PC-3 (cell line): ENCODE data around the gene BORCS5.
"Not testable (repeated sequence)": the region's sequence is repeated elsewhere in the genome, so short reads cannot be mapped to it uniquely, and the experiment has no call there.

ENCODE experiments used
- CTCF ChIP-seq: fragments of 300-600 bp; sonication (generic); conservative IDR thresholded peaks from 2 replicates; pipeline ENCODE4 v1.5.1; 2017; ENCODE audit warnings: antibody characterized with exemption, low read depth, mild to moderate bottlenecking, low read length
- EZH2 ChIP-seq: fragments of 300-600 bp; sonication (generic); IDR thresholded peaks from one replicate; pipeline ENCODE4 v1.6.1; 2017; ENCODE audit warnings: antibody characterized with exemption, mild to moderate bottlenecking, low read length; ENCODE audit not compliant: unreplicated experiment

- TF ChIP-seq CTCF, EZH2: not testable (repeated sequence)
Observed at GRCh38 chr12:12310695-12311094, 46.2 kb upstream of the BORCS5 start.
